GM21723 (cell line): ENCODE measurements around the gene CLIC5.

Source experiments
- ATAC-seq: cut with Tn5 transposase; IDR thresholded peaks from one replicate; pipeline ENCODE4 v1.9.1; 2021; ENCODE audit warnings: mild to moderate bottlenecking, moderate library complexity; ENCODE audit not compliant: unreplicated experiment

Gene CLIC5

DNA sequence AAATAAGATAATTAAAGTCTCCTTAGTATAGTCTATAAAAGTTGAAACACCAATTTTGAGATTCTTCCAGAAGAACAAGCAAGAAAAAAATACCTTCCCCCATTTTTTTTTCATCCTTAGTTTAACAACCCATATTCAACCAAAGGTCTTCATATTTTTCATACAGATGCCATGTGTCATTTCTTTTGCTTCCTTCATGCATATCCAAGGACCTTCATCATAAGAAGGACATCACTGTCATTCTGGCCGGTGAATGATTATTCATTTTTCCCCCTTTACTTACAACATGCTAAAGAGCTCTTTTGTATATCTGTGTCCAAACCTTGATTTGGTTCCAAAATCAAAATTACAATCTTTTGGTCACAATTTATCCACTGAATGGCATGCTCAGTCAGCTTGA, 21.3 kb upstream of the CLIC5 start:
- no peak for ATAC-seq

DNA sequence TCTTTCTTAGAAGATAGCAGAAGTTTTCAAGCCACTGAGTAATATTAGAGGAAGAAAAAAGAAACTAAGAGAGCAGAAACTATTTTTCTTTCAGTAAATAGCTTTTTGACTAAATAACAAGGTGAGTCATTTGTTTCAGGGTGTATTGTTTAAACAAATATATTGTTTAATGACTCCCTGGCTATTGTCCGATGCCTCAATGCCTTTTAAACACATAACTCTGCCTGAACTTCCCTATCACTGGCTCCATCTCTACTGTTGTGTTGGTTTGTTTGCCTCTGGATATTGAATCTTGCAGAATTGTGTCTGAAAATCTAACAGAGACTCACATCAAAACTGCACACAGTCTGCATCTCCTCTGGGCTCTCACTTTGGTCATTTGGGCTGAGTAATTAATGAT, 19.6 kb upstream of the CLIC5 start:
- ATAC-seq, result no peak

DNA sequence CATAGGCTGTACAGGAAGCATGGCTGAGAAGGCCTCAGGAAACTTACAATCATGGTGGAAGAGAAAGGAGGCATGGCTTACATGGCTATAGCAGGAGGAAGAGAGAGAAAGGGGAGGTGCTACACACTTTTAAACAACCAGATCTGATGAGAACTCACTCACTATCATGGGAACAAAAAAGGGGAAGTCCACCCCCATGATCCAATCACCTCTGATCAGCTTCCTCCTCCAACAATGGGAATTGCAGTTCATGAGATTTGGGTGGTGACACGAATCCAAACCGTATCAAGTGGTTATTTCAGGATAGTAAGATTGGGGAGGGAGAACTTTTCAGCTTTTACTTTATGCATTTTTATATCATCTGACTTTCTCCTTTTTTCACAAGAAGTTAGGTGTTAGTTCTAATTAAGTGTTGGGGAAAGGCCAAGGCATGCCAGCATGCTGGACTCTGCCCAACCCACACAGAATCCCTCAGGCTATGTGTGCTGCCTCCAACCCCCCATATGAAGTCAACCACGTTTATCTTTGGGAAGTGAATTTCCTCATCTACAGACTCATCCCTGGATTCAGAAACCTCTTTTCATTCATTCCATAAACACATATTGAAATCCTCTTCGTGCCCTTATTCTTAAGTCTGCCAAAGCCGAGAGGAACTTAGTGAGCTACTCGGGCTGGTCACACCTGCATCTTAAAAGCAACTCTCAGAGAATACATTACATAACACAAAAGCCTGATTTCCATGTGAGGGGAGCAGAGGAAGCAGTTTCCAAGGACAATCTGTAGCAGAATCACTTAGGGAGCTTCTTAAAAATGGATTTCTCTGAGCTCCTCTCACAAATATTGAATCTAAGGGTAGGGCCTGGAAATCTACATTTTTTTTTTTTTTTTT, 16.7 kb upstream of the CLIC5 start:
- no peak for ATAC-seq

- ATAC-seq, result no peak
Observed at GRCh38 chr6:46029602-46030001, 13.9 kb upstream of the CLIC5 start.

DNA sequence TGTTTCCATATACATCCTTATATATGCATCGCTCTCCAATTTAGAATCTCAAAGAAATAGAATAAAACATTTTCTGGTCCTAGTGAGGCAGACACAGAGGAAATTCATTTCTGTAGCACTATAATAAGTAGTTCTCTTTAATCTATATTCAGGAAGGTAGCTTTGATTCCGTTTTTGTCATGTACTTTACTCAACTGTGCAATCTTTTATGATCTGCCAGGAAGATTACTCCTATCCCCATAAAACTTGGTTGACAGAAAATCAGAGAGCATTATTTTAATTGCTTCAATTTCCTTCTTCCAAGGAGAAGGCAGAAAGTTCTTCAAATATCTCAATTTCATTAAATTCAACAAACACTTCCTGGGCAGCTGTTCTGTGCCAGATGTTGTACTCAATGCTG, 10.6 kb upstream of the CLIC5 start:
- ATAC-seq, result no peak

DNA sequence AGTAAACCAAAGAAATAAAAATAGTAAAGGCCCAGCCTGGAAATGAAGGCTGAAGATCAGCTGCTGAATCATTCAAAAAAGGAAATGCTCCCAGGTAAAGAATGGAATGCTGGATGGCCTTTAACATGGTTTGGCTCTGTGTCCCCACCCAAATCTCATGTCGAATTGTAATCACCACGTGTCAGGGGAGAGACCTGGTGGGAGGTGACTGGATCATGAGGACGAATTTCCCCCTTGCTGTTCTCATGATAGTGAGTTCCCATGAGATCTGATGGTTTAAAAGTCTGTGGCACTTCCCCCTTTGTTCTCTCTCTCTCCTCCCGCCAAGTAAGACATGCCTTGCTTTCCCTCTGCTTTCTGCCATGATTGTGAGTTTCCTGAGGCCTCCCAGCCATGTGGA, 9.9 kb upstream of the CLIC5 start:
- no peak for ATAC-seq

DNA sequence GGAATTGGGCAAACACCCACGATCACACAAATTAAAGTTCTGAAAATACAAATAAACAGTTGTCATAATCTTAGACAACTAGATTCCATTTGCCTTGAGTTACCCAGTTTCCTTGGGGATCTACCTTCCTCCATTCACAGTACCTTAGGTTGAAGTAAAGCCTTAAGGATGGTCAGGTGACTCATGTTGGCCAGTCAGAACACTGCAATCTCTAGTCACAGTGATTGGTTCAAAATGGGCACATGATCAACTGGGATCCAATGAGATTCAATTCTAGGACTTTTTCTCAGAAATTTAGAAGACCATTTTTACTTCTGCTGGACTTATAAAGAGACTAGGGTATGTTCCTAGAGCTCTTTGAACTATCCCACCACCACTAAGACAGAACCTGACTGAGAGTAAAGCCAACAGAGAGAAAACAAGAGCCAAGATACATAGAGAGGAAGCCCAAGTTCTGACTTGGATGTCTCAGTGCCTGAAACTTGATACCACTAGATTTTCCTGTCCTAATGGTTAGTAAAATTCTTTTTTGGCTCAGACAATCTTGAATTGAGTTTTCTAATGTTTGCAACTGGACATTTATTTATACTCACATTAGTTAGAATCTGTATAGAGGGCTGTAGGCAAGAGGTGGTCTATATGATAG, 8.6 kb upstream of the CLIC5 start:
- ATAC-seq, result no peak

DNA sequence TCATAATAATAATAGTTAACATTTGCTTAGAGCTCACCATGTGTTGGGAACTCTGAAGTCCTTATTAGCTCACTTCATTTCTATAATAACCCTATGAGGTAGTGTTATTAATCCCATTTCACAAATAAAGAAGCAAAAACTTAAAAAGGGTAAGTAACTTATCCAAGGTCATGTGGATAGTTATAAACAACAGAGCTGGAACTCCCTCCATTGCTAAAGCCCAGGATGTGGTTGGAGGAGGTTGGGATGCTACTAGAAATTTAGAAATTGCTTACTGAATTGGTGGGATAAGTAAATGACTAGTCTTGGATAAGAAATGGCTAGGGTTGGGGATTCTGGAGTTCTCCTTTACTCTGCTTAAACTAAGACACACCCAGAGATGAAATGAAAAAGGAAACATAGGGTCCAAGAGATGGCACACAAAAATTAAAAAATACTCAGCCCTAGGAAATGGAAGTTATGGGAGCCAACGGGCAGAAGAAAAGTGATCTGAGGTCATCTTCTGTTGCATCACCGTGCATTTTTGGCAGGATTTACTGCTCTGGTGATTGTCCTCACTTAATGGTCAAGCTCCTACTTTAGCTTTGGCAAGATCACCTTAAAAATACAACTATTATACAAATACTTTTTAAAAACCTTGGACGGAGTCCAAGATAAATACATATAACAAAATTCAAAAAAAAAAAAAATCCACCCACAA, 7.7 kb upstream of the CLIC5 start:
- ATAC-seq, result no peak

DNA sequence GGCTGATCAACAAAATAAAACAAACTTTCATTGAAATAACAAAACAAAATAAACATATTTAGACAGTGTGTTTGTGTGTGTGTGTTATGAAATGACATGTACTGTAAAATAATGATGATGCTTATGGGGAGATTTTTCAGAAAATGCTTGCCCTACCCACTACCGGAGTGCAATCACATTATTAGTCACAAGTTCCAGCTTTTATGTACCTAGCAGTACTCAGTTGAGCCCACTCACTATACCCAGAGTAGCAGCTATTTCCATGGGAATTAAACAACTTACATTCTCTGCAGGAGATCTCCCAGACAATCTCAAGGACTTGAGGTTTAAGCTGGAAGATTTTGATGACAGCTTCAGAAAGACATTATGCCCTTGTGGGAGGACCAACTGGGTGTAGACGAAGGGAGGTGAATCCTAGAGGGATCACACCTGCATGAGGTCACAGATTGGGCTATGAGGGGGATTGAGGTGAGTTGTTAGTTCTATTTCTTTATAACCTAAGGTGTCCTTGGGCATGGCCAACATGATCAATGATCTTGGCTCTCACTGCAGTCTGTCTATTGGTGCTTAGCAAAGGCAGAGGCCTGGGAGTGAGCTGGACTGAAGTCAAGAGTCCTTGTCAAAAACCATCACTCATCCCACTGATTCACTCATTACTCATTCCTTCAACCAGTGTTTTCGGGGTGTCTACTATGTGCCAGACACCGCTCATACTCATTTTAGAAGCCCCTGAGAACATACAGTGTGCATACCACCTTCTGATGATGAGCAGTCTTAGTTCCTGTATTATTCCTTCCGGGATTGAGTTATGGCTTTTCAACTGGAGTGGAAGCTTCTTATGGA, 6.7 kb upstream of the CLIC5 start:
- no peak for ATAC-seq

GRCh38 chr6:46017726-46018125, 2.1 kb upstream of the CLIC5 start:
- ATAC-seq, result no peak

DNA sequence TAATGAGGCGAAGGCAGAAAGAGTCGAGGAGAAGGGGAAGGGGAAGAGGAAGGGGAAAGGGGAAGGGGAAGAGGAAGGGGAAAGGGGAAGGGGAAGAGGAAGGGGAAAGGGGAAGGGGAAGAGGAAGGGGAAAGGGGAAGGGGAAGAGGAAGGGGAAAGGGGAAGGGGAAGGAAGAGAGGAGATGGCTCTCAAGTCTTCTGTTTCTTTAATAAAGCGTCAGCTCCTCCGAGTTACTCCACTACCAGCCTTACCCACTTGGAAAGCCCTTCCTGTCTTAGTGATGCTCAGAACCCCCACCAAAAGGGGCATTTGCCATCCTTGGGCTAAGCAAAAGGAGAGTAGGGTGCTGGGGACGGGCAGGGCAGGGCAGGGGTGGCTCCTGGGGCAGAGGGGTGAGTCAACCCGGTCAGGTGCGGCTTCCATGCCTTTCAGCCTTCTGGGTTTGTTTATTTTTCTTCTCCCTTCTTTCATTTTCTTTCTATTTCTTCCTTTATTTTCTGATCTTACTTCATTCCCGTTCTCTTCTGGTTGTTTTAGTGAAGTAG, 476 bp upstream of the CLIC5 start:
- ATAC-seq, result no peak

GRCh38 chr6:46014511-46015118, 1.0 kb downstream of the CLIC5 start:
- no peak for ATAC-seq

GRCh38 chr6:46014046-46014445, 1.6 kb downstream of the CLIC5 start:
- ATAC-seq, result no peak

DNA sequence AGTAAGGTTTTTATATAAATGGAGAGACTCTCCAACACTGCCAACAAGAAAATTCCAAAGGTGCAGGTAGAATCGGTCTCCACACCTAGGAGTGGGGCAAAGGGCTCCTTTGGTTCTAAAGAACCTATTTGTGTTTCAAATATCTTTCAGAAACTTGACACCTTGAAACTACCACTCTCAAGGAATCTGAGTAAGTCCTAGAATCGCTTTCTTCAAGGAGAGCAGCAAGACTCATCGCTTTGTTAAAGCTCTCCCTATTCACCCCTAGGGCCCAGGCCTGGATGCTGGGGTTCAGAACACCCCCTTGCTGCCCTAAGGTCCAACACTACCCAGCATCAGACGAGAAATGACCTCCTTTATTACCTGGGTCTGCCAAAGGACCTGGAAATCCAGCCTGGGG, 2.0 kb downstream of the CLIC5 start:
- ATAC-seq, result no peak

DNA sequence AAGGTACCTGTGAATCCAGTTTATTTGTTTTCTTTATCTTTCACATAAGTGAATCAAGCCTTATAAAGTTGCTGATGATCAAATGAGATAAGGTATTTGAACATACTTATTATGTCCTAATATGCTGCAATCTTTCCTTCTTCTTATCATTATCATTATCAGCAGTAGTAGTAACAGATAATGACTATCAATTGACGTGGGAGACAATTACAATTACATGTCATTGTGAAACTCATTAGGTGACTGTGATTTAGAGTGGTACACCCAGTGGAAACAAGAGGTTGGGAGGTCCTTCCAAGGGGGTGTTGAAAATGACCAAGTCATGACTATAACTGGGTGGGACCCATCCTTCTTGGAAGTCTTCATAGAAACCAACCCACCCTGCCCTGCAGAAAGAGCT, 2.8 kb downstream of the CLIC5 start:
- no peak for ATAC-seq

- peak; percentile 95 for ATAC-seq
Observed at GRCh38 chr6:46011188-46012085, 4.2 kb downstream of the CLIC5 start.

DNA sequence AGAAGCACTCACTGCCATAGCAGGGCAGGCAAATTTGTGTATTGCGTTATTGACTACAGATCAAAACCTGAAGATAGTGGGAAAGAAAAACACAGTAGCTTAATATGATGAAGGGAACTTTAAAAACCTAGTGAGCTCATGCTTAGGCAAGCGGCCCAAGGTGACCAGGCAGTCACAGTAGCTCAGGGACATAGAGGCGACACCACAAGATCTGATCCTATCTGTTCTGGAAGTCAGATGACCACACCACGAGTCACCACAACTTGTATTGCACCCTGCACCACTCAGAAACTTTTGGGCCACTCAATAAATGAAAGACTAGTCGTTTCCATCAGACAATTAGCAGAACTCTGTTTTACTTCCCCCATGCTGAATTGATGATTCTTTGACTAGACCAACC, 4.9 kb downstream of the CLIC5 start:
- ATAC-seq, result no peak

DNA sequence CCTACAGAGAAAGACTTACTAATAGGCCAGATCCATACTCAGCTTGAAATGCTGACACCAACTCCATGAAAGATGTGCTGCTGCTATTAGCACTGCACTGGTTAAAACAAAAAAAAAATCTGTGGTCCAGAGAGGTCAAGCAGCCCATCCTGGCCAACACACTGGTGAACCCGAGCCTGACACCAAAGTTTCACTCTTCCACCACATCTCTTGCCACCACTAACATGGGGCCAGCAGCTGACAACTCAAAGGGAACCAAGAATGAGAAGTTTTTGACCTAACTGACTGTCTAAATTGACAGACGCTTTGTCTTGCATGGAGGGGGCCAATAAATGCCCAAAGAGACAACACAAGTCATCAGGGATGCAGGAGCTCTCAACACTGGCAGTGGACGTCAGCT, 5.4 kb downstream of the CLIC5 start:
- no peak for ATAC-seq

DNA sequence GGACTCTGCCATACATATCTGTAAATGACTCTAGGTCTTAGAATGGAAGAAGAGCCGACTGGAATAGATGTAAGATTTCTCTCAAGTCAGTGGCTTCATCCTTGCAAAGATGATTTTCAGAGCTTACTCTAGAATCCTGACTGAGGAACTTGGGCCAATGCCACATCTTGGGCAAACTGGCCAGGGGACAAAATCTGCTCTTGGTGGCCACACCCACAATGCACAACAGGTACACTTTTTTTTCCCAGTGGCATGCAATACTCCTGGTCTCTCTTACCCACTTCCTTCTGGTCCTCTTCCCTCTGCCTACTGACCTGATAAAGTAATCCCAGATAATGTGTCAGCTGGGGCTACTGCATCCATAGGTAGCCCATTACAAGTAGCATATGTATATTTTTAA, 13.4 kb downstream of the CLIC5 start:
- no peak for ATAC-seq
